GM21619 (cell line): ENCODE results near the gene ZNF536.

Source experiments
- ATAC-seq: cut with Tn5 transposase; IDR thresholded peaks from one replicate; pipeline ENCODE4 v1.9.1; 2021; ENCODE audit not compliant: unreplicated experiment

ZNF536 gene

DNA sequence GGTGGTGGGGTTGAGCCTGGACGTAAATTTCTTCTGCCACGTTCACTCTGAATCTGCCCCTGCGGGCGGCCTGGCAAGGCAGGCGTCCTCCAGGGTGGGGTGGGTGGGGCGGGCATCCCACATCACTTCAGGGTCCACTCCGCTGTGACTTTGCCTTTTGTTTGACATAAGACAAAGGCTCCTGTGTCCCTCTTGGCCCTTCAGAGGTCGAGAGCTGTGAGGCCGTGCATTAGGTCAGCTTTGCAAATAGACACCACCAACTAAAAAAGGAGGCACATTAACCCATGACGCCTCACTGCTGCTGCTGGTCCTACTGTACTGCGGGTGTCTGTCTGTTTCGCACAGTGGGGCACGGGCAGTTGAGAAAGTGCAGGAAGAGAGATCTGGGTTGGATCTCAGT is 10.5 kb upstream of the ZNF536 start:
- ATAC-seq = no peak

DNA sequence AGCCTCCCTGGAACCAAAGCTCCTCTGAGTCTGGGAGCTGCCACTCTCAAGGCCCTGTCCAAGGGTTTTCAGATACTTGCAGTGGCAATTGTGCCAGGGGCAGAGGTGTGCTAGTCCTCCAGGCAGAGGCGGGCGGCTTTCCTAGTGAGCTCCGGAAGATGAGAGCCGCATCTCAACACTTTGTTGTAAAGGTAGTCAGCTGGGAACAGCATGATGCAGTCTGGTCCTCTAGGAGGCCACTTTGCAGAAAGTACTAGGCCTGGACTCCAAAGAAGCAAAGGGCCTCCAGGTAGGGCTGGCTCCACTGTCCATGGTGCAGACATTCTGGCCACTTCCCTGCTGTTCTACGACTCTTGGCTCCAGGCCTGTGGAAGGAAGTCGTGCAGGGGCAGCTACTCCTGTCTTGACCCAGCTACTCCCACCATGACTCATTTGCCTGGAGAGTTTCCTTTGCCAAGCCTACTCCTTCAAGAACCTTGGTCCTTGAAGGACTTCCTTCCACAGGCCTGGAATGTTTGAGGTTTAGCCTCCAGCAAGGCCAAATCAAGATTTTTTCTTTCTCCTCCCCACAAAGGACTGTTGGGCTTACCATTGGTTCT is 9.9 kb upstream of the ZNF536 start:
- no peak for ATAC-seq

DNA sequence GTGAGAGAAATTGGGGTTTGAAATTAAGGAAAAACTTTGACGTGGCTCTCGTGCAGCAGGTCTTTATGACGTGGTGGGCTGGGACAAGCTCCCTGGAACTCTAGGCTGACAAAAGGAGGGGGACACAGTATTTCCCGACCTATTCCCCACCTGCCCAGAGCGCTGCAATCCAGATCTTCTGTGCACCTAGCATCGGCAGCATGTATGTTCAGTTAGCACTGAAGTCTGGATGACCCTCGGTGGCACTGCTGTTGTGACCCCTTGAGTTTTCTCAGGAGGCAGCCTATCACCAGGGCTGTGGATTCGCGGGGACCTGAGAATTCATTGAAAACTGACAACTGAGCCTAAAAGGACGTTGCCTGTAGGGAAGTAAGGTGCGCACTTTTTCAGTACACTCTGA is 9.1 kb upstream of the ZNF536 start:
- no peak for ATAC-seq

DNA sequence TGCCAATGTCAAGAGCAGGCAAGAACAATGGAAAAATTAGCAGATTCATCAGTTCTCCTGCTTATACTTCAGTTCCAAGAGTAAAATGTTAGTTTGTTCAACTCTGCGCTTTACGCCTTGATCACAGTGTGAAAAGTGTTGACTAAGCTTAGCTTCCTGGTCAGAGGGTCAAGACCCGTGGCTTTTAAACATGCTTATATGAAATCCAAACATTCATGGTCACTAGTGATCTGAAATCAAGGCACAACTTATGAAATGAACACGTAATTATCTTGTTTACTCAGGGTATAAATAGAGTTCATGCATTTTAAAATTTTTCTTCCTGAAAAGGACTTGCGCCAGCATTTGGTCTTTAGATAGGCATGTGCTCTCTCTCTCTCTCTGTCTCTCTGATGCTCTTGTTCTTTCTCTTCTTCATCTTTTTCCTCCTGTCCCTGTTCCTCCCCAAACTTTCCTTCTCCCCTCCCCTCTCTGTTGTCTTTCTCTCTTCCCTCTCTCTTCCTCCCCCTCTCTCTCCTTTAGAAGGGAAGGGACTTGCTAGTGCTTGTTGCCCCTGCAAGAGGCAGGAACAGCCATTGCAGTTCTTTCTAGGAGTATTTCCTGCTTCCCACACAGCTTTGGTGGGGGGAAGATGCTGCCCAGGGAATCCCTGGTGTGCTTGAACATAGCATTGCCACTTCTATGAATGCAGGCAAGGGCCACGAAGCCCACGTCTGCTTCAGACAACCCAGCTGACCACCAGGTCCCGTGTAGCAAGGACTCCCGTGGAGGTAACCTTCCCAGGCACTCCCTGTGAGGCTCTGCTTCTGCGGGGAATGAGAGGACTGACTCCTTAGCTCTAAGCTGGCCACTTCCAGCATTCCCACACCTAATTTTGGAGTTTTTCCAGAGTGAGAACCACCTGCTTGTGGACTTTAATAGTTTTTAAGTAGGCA is 7.1 kb upstream of the ZNF536 start:
- no peak for ATAC-seq

DNA sequence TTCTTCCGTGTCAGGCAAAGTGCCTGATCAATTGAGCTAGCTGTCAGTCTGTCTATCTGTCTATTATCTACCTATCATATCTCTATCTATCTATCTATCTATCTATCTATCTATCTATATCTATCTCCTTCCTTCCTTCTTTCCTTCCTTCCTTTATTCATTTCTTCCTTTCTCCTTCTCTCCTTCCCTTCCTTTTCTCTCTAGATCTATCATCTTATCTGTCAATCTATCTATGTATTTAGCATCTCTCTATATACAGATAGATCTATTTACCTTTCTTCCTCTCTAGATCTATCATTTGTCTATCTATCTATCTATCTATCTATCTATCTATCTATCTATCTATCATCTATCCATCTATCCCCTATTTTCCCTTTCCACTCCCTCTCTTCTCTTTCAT is 5.9 kb upstream of the ZNF536 start:
- no peak for ATAC-seq

DNA sequence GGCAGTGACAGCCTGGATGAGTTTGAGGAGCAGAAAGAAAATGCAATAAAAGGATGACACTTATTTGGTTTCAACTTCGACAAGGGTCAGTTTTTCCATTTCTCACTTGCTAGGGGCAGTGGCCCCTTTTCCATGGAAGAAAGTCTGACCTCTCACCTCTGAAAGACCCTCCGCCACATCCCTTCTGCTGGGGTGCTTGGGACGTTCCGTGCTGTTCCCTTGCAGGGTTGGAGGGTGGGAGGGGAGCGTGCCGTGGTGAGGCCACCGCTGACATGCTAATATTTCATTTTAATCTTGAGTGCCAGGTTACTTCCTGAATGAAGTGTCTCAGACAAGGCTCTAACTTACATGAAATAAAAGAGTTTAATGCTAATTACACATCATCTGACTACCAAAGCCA is 5.2 kb upstream of the ZNF536 start:
- ATAC-seq = no peak

DNA sequence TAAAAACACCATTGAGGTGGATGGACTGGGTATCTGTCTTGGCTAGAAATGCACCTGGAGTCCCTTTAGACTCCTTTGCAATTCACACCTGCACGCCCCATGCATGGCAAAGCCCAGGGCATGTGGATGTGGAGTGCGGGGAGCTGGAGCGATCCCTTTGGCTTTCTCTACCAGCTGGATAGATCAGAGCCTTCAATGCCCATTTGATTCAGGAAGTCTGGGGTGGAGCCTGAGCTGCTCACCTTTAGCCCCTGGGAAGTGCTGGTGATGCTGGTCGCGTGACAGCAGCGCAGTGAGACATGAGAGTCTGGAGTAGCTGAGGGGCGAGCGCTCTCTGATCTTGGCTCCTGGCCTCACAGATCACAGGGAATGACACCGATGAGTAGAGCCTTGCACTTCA is 4.8 kb upstream of the ZNF536 start:
- no peak for ATAC-seq

DNA sequence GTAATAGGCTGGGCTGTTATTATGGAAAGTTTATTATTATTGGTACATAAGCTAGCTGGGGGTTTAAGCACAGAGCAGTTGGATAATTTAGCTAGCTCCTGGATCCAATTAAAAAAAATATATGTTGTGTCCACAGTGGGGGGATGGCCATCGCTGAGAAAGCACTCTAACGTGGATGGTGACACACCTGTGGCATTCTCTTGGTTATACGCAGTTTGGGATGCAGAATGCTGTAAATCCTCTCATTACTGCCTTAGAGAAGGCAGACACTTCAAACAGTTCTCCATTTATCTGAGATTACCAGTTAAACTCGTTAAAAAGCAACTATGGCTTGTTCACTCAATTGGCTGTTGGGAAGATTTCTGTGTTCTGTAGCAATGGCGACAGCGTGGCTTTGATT is 2.4 kb upstream of the ZNF536 start:
- ATAC-seq = no peak

DNA sequence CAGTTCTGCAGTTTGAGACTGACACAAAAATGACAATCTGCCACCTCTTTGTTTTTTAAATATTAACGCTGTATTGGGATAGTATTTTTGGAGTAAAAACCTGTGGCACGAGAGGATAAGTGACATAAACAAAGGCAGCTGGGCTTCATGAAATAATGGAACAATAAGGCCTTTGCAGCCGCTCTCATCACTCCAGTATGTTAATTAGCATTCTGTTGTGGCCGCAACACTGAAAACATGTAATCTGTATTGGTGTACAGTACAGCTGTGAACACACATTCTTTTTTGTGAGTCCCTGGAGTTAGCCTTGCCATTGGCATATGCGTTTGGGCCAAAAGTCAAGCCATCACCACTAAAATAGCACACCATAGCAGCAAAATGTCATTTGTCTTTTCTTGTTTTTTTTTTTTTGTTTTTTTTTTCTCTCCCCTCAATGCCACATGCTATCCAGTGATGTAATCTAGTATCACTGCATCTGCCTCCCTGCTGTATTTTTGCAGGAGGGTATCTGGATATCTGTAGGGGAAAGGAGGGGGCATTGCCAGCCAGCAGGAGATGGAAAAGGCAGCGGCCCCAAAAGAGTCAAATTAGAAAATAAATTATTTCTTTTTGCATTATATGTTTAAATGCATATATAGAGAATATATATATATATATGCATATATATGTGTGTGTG is 885 bp upstream of the ZNF536 start:
- ATAC-seq = no peak

DNA sequence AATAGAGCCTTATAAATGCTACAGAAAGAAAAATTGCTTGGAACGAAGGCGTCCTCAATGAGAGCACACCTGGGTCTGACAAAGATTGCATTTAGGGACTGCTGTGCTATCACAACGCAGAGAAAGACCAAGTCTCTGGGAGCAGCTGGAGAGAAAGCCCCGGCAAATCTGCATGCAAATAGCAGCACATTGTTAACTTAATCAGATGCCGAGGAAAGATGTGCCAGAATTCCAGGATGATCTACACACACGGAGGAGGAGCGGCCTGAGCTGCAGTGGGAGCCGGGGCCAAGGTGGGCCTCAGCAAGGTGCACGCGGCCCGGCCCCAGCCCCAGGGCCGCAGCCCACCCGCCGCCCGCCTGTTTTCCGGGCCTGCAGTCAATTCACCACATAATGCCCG is 1.4 kb downstream of the ZNF536 start:
- no peak for ATAC-seq

DNA sequence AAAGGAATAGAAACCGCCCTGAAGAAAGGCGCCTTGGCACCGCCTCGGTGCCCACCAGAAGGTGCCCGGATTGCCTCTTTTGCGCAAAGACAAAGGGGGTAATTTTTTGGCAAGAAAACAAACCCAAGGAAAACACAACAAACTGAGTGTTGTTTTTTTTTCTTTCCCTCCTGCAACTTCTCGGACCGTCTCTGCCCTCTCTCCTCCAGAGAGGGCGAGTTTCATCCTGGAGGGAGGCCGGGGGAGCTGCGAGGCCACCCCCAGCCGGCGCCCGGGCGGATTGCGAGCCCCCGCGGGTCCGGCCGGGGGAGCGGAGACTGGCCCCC is 2.3 kb downstream of the ZNF536 start:
- ATAC-seq = no peak

DNA sequence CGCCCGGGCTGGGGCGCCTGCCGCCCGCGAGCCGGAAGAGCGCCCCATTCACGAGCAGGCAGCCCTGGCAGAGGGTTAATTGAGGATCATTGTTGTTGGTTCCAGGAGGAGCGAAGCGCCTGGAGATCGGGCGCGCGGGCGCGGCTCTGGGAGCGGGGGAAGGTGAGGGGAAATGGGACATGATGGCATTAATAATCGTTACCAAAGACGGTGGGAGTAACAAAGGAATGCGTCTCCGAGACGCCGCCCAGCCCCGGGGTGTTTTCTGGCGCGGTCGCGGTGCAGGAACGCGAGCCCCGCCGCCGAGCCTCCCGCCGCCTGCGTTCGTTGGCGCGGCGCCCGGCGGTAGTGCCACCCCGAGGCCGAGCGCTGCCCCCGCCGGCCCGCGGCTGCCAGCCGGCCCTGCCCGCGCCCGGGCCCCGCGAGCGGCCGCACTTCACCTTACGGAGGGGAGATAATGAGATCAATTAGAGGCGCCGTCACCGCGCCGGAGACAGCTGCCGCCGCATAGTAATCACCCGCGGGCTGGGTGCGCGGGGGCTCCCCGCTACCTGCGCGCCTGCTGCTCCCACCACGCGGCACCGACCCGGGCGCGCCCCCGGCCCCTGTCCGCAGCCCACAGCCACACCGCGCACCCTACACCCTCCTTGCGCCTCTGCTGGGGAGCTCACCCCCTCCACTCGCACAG is 2.8 kb downstream of the ZNF536 start:
- ATAC-seq = no peak

DNA sequence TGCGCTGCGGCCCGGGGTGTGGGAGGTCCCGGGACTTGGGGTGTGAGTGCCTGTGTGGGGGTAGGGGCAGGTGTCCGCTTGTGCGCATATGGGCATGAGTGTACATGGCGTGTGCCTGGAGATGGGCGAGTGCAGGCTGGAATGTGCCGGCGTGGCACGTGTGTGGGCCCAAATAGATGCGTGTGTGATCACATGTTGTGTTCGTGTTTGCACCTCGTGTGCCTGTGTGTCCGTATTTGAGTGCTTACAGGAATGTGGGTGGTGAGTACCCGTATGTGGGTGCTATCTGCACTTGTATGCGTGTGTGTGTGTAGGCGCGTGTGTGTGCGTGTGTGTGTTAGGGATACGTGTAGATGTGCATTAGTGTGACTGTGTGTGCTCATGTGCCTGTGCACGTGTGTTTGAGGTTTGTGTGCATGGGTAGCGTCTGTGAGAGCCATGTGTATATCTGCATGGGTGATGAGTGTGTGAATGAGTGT is 3.4 kb downstream of the ZNF536 start:
- no peak for ATAC-seq

DNA sequence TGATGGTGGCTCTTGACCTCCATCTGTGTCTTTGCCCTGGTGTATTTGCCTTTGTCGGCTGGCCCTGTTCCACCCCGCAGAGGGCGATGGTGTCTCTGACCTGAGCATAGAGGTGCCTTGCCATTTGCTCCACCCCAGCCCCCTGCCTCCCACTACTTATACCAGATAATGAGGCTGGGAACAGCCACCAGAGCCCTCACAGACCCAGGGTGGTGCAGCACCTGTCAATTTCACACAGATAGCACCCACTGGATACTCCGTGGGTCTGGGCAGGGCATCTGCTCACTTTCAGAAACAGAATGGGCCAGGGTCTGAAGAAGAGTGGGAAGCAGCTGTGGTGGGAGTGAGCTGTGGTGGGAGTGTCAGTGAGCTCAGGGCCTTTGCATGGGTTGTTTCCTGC is 4.1 kb downstream of the ZNF536 start:
- ATAC-seq = no peak

DNA sequence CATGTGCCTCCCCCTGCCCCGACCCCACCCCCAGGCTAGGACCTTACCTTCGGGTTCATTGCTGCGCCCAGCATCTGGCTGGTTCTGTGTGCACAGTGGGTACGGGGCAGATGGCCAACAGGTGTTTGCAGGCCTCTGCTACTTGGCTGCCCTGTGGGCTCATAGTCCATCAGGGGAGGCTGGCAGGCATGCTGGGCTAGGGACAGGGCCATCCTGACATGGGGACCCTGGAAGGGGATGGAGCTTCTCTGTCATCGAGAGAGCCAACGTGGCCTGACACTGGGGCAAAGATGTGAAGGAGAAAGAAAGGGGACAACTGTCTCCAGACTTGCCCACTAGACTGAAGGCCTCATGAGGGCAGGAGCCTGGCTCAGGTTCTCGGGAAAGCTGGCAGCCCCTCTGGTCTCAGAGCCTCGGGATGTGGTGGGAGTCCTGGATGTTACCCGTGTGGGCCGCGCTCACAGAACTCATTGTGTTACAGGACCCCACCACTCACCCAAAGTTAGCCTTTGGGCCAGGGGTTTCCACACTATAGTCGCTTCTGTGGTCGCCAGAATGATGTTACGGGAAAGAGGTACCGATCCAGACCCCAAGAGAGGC is 4.7 kb downstream of the ZNF536 start:
- no peak for ATAC-seq

DNA sequence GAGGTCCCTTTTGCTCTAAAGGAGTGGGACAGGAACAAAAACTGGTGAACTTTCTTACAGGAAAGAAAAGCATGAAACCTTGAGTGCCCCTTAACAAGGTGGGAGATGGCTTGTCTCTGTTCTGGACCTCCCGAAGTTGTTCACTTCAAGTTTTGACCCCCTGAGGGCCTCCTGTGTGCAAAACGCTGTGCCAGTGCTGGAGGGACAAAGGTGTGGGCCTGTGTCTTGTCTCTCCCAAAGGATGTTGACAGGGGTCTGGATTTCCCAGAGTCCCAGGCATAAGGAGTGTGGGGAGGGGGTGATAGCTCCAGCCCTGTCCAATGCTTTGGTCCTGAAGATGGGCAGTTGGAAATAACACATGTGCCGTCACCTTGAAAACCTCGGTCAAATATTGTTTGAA is 6.5 kb downstream of the ZNF536 start:
- ATAC-seq = no peak

DNA sequence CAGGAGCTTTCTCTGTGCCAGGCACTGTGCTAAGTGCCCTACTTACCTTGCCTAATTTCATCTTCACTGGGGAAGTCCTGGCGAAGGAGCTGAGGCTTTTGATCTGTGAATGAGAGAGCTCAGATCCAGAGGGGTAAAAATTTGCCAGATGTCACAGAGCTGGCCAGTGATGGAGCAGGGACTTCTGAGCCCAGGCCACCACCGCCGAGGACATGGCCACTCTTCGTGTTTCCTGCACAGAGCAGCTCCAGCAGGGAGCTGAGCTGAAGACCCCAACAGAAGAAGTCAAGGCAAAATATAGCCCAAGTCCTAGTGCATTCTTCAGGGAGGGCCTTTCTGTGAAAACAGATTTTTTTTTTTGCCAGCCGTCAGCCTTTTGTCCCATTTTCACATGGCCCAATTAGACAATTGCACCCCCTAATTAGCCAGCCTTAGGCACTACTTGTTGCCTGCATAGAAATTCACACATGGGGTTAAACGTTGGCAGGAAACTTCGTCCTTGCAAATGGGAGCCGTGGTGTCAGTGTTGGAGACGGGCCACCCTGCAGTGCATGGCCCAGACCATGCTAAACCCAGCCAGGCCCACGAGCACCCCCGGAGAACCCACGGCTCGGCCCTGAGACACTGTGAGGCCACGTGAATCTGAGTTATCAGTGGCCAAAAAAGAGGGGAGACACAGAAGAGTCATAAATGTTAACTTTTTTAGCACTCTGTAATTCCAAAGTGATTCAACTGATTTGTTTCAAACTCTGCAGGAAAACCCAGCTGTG is 7.8 kb downstream of the ZNF536 start:
- ATAC-seq = no peak

DNA sequence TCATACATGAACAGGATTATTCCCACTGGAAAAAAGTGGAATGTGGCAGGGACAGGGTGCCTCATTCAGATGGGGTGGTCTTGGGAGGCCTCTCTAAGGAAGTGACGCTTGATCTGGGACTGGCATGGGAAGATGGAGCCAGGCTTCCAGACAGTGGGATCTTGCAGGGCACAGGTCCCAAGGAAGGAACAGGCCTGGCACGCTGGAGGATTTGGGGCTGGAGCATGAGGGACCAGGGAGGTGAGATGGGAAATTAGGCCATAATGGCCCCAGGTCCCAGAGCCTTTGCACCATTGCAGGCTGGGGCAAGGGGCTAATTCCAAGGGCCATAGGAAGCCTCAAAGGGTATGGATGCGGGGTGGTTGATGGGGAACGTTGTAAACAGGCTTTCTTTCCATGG is 9.2 kb downstream of the ZNF536 start:
- ATAC-seq = no peak

DNA sequence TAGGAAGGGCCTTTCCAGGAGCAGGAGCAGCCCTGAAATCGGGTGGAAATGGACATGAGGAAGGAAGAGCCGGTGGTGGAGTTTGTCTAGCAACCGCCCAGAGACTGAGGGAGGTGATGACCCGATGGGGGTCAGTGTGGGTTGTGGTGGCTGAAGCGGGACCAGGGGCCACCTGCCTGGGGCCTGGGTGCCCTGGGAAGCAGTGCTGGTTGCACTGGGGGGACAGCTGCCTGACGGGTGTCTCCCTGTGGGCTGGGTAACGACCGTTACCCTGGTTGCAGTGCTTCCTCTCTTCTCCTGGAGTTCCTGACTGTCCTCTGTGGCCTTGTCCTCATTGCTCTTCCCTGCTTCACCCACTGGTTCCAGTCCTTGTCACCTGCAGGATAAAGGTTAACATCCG is 13.0 kb downstream of the ZNF536 start:
- ATAC-seq = no peak

DNA sequence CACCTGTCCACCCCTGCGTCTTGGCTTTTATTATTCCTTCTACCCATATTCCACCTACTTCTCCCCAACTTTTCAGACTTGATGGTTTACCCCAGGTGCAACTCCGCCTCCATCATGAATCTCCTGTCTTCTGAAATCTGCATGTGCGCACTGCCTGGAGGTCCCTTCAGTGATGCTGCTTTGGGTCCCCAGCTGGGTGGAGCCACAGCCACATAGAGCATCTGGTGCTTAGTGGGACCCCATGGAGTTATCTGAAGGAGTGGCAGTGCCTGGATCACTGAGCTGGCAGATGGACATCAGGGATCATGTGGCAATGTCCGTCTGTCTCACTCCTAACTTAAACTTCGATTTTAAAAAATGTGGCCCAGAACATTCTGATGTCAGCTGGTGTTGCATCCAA is 13.5 kb downstream of the ZNF536 start:
- no peak for ATAC-seq
